GM12878 (cell line): ENCODE data around the gene FMN2.

Experiments
- CBFB ChIP-seq: IDR thresholded peaks from 2 replicates; pipeline ENCODE4 v1.6.1; 2016; ENCODE audit warnings: antibody characterized with exemption, low read depth
- CTCF ChIP-seq, 3 experiments: IDR thresholded peaks in 2 of 3; conservative IDR thresholded peaks in 1 of 3; 2 replicates each; pipeline ENCODE4 v1.5.1; 2011; ENCODE audit warnings: low read depth in 3 of 3, low read length in 3 of 3, mild to moderate bottlenecking in 3 of 3, control low read depth in 2 of 3, moderate library complexity in 2 of 3, inconsistent platforms in 1 of 3, mixed read lengths in 1 of 3; ENCODE audit not compliant: control insufficient read depth in 2 of 3, insufficient read depth in 1 of 3; ENCODE audit errors: extremely low read depth in 1 of 3
- EZH2 ChIP-seq: IDR thresholded peaks from 2 replicates; pipeline ENCODE4 v1.6.1; 2012; ENCODE audit warnings: low read depth, mild to moderate bottlenecking, control low read depth, inconsistent platforms, low read length, borderline replicate concordance; ENCODE audit not compliant: control insufficient read depth
- HDGF ChIP-seq: fragments of 450-650 bp; IDR thresholded peaks from 2 replicates; pipeline ENCODE4 v1.6.1; 2016; ENCODE audit warnings: antibody characterized with exemption
- POLR2A ChIP-seq: IDR thresholded peaks from 2 replicates; pipeline ENCODE4 v1.6.1; 2011; ENCODE audit warnings: low read depth, mild to moderate bottlenecking, low read length
- POLR2AphosphoS2 ChIP-seq: IDR thresholded peaks from 2 replicates; pipeline ENCODE4 v1.6.1; 2011; ENCODE audit warnings: low read depth, mild to moderate bottlenecking, low read length, improper control_type of control experiment, moderate library complexity
- POLR2AphosphoS5 ChIP-seq: IDR thresholded peaks from 2 replicates; pipeline ENCODE4 v1.6.1; 2011; ENCODE audit warnings: mild to moderate bottlenecking, low read length, inconsistent platforms
- SREBF2 ChIP-seq: IDR thresholded peaks from 2 replicates; pipeline ENCODE4 v1.6.1; 2012; ENCODE audit warnings: mild to moderate bottlenecking, low read length

DNA sequence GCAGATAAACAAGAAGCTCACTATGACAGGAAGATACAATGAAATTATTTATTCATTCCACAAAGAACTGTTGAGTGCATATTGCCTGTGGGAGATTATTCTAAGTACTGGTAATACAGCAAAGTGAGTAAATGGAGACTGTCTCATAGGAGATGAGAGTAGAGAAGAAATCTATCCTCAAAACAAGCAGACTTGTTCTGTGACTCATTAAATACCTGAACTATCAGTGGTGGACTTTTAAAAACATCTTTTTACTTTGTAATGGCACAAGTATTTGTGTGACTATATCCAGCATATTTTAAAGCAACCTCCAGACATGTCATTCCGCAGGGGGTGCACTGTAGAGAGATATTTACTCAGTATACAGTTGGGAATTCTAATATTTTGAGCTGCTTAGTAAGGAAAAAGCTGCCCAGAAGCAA, 259.2 kb downstream of the FMN2 start:
- TF ChIP-seq CBFB = no peak
- no peak for TF ChIP-seq SREBF2
- no peak for TF ChIP-seq POLR2AphosphoS5
- no peak for TF ChIP-seq POLR2AphosphoS2
- no peak for TF ChIP-seq EZH2
- TF ChIP-seq POLR2A = no peak
- no peak for TF ChIP-seq CTCF (IDR thresholded peaks at IDR 0.05 in 2 of 3, conservative IDR thresholded peaks at IDR 0.05 in 1 of 3; ENCODE audit: control insufficient read depth in 2 of 3, extremely low read depth in 1 of 3, insufficient read depth in 1 of 3, low read depth in 3 of 3, low read length in 3 of 3)
- TF ChIP-seq HDGF = no peak
